Choroid plexus epithelial cell (primary cell): ENCODE results near the gene HDHD3.
A peak's percentile ranks its signal among the peaks of the same experiment; 100 is the strongest.
"Not testable (repeated sequence)": the region's sequence is repeated elsewhere in the genome, so short reads cannot be mapped to it uniquely, and the experiment has no call there.

Source experiments
- DNase-seq: peaks from one replicate; pipeline ENCODE4 v3.0.0-alpha.2; 2010; ENCODE audit warnings: low read depth
- H3K4me3 ChIP-seq: 2 replicates; pipeline ENCODE4 v1.5.1; 2011; ENCODE audit warnings: low read depth, mild to moderate bottlenecking, control low read depth, low read length, moderate library complexity
- CTCF ChIP-seq: conservative IDR thresholded peaks from 2 replicates; pipeline ENCODE4 v1.5.1; 2011; ENCODE audit warnings: low read depth, mild to moderate bottlenecking, control low read depth, inconsistent platforms, low read length, moderate library complexity

HDHD3 gene

GRCh38 chr9:113368982-113369854, 7.6 kb downstream of the HDHD3 start:
- TF ChIP-seq CTCF = no peak

GRCh38 chr9:113368348-113368981, 8.3 kb downstream of the HDHD3 start:
- TF ChIP-seq CTCF = no peak
- DNase-seq = no peak
- no peak overlapping the region for H3K4me3 ChIP-seq

More at GRCh38 chr9:113368982-113369854, 7.6 kb downstream of the HDHD3 start:
- no peak for DNase-seq
- no peak overlapping the region for H3K4me3 ChIP-seq

- DNase-seq, H3K4me3 ChIP-seq: not testable (repeated sequence)
These were observed 11.1 kb downstream of the HDHD3 start for GRCh38 chr9:113365652-113366051.

- TF ChIP-seq CTCF = no peak
- H3K4me3 ChIP-seq = no peak overlapping the region
- no peak for DNase-seq
These were observed 11.8 kb downstream of the HDHD3 start for GRCh38 chr9:113364951-113365350.

- H3K4me3 ChIP-seq = no peak overlapping the region
- DNase-seq = no peak
- no peak for TF ChIP-seq CTCF
These were observed 13.4 kb downstream of the HDHD3 start for GRCh38 chr9:113363336-113363735.

- peak; percentile 45 for DNase-seq
- H3K4me3 ChIP-seq = no peak overlapping the region
- TF ChIP-seq CTCF = no peak
These were observed 15.3 kb downstream of the HDHD3 start for GRCh38 chr9:113361304-113362018.

GRCh38 chr9:113360242-113360842, 16.4 kb downstream of the HDHD3 start:
- TF ChIP-seq CTCF = no peak

More at GRCh38 chr9:113360242-113360842, 16.4 kb downstream of the HDHD3 start:
- no peak overlapping the region for H3K4me3 ChIP-seq
- no peak for DNase-seq
